Fibroblast of mammary gland (primary cell): ENCODE results near the gene JADE3.
A peak's percentile ranks its signal among the peaks of the same experiment; 100 is the strongest.

ENCODE experiments used
- DNase-seq: peaks from one replicate; pipeline ENCODE4 v3.0.0-alpha.2; 2010; ENCODE audit warnings: low read depth
- H3K4me3 ChIP-seq: 2 replicates; pipeline ENCODE4 v1.5.1; 2011; ENCODE audit warnings: low read depth, mild to moderate bottlenecking, low read length, moderate library complexity; ENCODE audit not compliant: control insufficient read depth
- TF ChIP-seq, protein P1 (sequence below): conservative IDR thresholded peaks from 2 replicates; pipeline ENCODE4 v1.5.1; 2011; ENCODE audit warnings: low read depth, low read length, inconsistent platforms; ENCODE audit not compliant: control insufficient read depth, insufficient read depth

The JADE3 gene

DNA sequence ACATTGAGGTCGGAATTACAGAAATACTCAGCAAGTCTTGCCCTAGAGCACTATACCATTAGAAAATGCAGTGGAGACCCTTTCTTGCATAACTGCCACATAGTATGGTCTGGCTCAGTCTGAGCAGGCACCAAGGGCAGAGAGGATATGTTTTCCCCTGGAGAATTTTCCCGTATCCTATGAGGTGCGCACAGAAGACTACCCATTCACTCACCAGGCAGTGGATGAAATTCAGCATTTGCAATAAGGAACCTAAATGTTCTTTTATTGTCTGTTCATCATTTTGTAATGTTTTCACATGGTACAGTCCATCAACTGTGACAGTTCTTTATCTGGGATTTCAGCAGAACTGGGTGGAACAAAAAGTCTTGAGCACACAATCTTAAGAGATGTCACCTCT lies 15.5 kb downstream of the JADE3 start:
- TF ChIP-seq, protein P1, sequence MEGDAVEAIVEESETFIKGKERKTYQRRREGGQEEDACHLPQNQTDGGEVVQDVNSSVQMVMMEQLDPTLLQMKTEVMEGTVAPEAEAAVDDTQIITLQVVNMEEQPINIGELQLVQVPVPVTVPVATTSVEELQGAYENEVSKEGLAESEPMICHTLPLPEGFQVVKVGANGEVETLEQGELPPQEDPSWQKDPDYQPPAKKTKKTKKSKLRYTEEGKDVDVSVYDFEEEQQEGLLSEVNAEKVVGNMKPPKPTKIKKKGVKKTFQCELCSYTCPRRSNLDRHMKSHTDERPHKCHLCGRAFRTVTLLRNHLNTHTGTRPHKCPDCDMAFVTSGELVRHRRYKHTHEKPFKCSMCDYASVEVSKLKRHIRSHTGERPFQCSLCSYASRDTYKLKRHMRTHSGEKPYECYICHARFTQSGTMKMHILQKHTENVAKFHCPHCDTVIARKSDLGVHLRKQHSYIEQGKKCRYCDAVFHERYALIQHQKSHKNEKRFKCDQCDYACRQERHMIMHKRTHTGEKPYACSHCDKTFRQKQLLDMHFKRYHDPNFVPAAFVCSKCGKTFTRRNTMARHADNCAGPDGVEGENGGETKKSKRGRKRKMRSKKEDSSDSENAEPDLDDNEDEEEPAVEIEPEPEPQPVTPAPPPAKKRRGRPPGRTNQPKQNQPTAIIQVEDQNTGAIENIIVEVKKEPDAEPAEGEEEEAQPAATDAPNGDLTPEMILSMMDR = no peak
- H3K4me3 ChIP-seq = no peak overlapping the region
- DNase-seq = no peak

DNA sequence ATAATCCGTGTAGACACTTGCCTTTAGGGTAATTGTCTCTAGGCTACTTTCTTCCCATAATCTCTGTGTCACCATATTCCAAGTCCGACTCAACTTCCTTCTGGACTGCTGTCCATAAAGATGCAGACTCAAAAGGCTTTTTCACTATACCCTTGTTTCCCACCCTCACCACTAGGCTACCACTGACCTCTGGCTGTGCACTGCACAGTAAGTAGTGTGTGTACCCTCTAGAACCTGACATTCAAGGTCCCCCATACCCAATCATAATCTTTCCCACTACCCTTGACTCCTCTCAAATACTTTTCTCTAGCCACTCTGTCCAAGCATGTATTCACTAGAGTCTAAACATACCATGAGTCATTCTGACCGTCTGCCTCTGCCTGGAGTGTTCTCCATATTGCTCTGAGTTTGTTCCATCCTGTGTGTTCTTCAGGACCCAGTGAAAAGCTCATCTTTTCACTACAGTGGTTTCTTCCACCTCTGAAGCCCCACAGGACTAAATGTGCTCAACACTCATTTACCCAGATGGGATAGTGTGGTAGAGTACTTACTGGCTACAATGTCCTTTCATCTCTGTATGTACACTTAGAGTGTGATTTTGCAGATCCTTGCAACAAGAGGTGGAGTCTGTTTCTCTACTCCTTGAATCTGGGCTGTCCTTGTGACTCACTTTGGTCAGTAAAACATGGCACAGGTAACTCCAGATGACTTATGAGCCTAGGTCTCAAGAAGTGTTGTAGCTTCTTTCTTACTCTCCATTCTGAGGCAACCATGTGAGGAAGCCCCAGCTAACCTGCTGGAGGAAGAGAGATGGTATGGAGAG lies 17.4 kb downstream of the JADE3 start:
- no peak overlapping the region for H3K4me3 ChIP-seq
- TF ChIP-seq, protein P1 = no peak
- peak; percentile 48 for DNase-seq

DNA sequence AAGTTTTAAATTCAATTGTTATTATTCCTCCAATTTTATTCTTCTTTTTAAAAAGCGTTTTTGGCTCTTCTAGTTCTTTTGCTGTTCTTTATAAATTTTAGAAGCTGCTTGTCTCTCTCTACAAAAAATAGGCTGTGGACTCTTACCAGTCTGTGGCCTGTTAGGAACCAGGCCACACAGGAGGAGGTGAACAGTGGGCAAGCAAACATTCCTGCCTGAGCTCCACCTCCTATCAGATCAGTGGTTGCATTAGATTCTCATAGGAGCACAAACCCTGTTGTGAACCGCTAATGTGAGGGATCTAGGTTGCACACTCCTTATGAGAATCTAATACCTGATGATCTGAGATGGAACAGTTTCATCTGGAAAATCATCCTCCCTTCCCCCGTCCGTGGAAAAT lies 23.1 kb downstream of the JADE3 start:
- DNase-seq = no peak
- no peak overlapping the region for H3K4me3 ChIP-seq
- TF ChIP-seq, protein P1 = no peak

DNA sequence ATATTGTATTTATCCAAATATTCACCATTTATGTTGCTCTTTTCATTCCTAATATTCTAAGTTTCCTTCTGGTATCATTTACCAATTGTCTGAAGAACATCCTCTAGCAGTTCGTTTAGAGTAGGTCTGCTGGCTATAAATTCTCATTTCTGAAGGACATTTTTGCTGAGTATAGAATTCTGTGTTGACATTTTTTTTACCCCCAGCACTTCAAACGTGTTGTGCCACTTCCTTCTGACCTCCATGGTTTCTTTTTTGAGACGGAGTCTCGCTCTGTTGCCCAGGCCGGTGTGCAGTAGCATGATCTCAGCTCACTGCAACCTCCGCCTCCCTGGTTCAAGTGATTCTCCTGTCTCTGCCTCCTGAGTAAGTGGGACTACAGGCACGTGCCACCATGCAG lies 26.4 kb downstream of the JADE3 start:
- H3K4me3 ChIP-seq = no peak overlapping the region
- TF ChIP-seq, protein P1 = no peak
- DNase-seq = no peak

DNA sequence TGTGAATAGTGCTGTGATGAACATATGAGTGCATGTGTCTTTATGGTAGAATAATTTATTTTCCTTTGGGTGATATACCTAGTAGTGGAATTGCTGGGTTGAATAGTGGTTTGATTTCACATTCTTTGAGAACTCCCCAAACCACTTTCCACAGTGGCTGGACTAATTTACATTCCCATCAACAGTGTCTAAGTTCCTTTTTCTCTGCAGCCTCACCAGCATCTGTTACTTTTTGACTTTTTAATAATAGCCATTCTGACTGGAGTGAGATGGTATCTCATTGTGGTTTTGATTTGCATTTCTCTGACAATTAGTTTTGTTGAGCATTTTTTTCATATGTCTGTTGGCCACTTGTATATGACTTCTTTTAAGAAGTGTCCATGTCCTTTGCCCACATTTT lies 29.1 kb downstream of the JADE3 start:
- H3K4me3 ChIP-seq = no peak overlapping the region
- DNase-seq = no peak
- TF ChIP-seq, protein P1 = no peak

DNA sequence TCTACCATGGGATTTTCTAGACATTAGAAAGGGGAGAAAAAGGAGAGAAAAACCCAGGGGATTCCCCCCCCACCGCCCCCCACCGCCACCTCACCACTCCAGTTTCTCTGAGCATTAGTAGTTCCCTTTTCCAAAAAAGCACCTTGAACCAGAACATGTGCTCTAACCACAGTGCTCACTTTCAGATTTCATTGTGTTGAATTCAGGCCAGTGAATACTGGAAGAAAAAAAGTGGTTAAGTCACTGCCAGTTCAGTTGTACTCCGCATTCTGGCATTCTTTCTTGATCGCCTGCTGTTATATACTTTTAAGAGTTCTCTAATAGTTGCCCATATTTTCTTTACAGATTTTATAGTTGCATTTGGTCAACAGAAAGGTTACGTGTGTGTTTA lies 40.9 kb downstream of the JADE3 start:
- TF ChIP-seq, protein P1 = no peak
- DNase-seq = no peak
- H3K4me3 ChIP-seq = no peak overlapping the region
